Panc1 (cell line): ENCODE measurements around the gene IKZF3. TPM values are rescaled to one million over a fixed set of nuclear protein-coding genes. Genes with fewer than 3 reads are reported as not detected.
A peak's percentile ranks its signal among the peaks of the same experiment; 100 is the strongest.

ENCODE experiments used
- ATAC-seq: fragments of 200-7000 bp; cut with Tn5 transposase; 2 replicates; pipeline ENCODE4 v1.9.1; 2020; ENCODE audit warnings: mild to moderate bottlenecking, moderate library complexity
- BruUV-seq: library from RNA; stranded (reverse); fragments of 400-500 nt; replicated peaks from 2 replicates; lab custom pipeline; 2021; lab: Mats Ljungman, UMichigan
- CTCF ChIA-PET: fragments of 300-600 bp; sonication (Branson Sonifier 250); formaldehyde crosslinking; loops from one replicate; lab custom pipeline; 2022; ENCODE audit warnings: antibody characterized with exemption; lab: Charles Lee
- POLR2A ChIA-PET: fragments of 300-600 bp; sonication (Branson Sonifier 250); formaldehyde crosslinking; loops from one replicate; lab custom pipeline; 2022; ENCODE audit warnings: antibody characterized with exemption; lab: Charles Lee
- DNase-seq: peaks from one replicate; pipeline ENCODE4 v3.0.0-alpha.2; 2010; ENCODE audit warnings: low read depth, low spot score
- H3K27ac ChIP-seq: 2 replicates; pipeline ENCODE4 v1.5.1; 2011; ENCODE audit warnings: mild to moderate bottlenecking, low read length, inconsistent platforms
- H3K27me3 ChIP-seq: fragments of 200-500 bp; sonication (Bioruptor generic); 2 replicates; pipeline ENCODE4 v1.6.0; 2014; ENCODE audit warnings: low read length, inconsistent platforms; ENCODE audit not compliant: control insufficient read depth, insufficient read depth
- H3K36me3 ChIP-seq: fragments of 200-500 bp; sonication (Bioruptor generic); 2 replicates; pipeline ENCODE4 v1.5.1; 2014; ENCODE audit warnings: inconsistent platforms, mild to moderate bottlenecking, low read length, moderate library complexity; ENCODE audit not compliant: control insufficient read depth, insufficient read depth
- H3K4me1 ChIP-seq: 2 replicates; pipeline ENCODE4 v1.5.1; 2011; ENCODE audit warnings: inconsistent platforms, mild to moderate bottlenecking, low read length, moderate library complexity; ENCODE audit not compliant: control insufficient read depth, insufficient read depth
- H3K4me3 ChIP-seq, 2 experiments: 2 replicates each; pipeline ENCODE4 v1.5.1; 2011 to 2012; ENCODE audit warnings: low read depth in 2 of 2, low read length in 2 of 2, mild to moderate bottlenecking in 2 of 2, inconsistent platforms in 1 of 2, moderate library complexity in 1 of 2
- H3K9me3 ChIP-seq: fragments of 200-500 bp; sonication (Bioruptor generic); 2 replicates; pipeline ENCODE4 v1.5.1; 2014; ENCODE audit warnings: low read depth, mild to moderate bottlenecking, inconsistent platforms, low read length, moderate library complexity; ENCODE audit not compliant: control insufficient read depth, insufficient read depth
- POLR2AphosphoS5 ChIP-seq: IDR thresholded peaks from 2 replicates; pipeline ENCODE4 v1.6.1; 2012; ENCODE audit warnings: mild to moderate bottlenecking, low read depth, low read length, moderate library complexity
- SIN3A ChIP-seq: IDR thresholded peaks from 2 replicates; pipeline ENCODE4 v1.6.1; 2012; ENCODE audit warnings: low read depth, mild to moderate bottlenecking, low read length, moderate library complexity, borderline replicate concordance; ENCODE audit not compliant: insufficient read depth
- TCF7L2 ChIP-seq: IDR thresholded peaks from 2 replicates; pipeline ENCODE4 v1.6.1; 2011; ENCODE audit warnings: mild to moderate bottlenecking, low read depth, low read length, inconsistent platforms
- in situ Hi-C: cut with HindIII; loops from 2 replicates; pipeline ENCODE4 v1.10.0; 2016; ENCODE audit warnings: low sequenced_read_pairs, low pct_unique_long_range_greater_than_20kb
- intact Hi-C: fragments of 100-400 bp; cut with micrococcal nuclease; formaldehyde crosslinking; loops from one replicate; pipeline ENCODE4 v1.10.0; 2022; ENCODE audit not compliant: unreplicated experiment
- total RNA-seq: library from RNA; stranded (reverse); gene quantifications from one replicate; pipeline ENCODE4 v1.2.1, GENCODE V29; 2021; ENCODE audit not compliant: unreplicated experiment
- TF ChIP-seq, protein P1 (sequence below): fragments of 450-650 bp; IDR thresholded peaks from 2 replicates; pipeline ENCODE4 v1.5.1; 2017; ENCODE audit warnings: mild to moderate bottlenecking
- TF ChIP-seq, protein P2 (sequence below), 2 experiments: IDR thresholded peaks; 2 replicates each; pipeline ENCODE4 v1.6.1; 2011 to 2012; ENCODE audit warnings: low read depth in 2 of 2, control low read depth in 1 of 2, low read length in 1 of 2, mild to moderate bottlenecking in 1 of 2, moderate library complexity in 1 of 2; ENCODE audit not compliant: insufficient read depth in 1 of 2

The IKZF3 gene
- total RNA-seq, 1 experiment from 2014 or later, result 0.59 TPM

- ChIA-PET CTCF (interaction anchor here (0.6 to 0.7 kb wide), 6 partner anchors 9 to 1308 kb away, joined by 3 to 11 read pairs (median 6); no protein-coding TSS in a partner anchor), POLR2A (interaction anchor here (0.6 to 1.5 kb wide), 5 partner anchors 10 to 105 kb away, joined by 3 to 19 read pairs (median 4); no protein-coding TSS in a partner anchor)
- no TSS peak for BruUV-seq
- H3K27ac ChIP-seq, result peak overlapping the region; percentile 93
- no peaks in the 10 kb centered on the region for H3K36me3 ChIP-seq
- peak overlapping the region; percentile 73 to 96 for H3K4me3 ChIP-seq
- 0 out of 2 replicates have a peak, but pooled peaks cover 5% of the 10 kb centered on the region for H3K4me1 ChIP-seq
- ATAC-seq (no peak), DNase-seq (no peak)
- H3K9me3 ChIP-seq, result no peaks in the 10 kb centered on the region
- intact Hi-C loops (no loop called here), in situ Hi-C loops (no loop called here)
- TF ChIP-seq, protein P1, sequence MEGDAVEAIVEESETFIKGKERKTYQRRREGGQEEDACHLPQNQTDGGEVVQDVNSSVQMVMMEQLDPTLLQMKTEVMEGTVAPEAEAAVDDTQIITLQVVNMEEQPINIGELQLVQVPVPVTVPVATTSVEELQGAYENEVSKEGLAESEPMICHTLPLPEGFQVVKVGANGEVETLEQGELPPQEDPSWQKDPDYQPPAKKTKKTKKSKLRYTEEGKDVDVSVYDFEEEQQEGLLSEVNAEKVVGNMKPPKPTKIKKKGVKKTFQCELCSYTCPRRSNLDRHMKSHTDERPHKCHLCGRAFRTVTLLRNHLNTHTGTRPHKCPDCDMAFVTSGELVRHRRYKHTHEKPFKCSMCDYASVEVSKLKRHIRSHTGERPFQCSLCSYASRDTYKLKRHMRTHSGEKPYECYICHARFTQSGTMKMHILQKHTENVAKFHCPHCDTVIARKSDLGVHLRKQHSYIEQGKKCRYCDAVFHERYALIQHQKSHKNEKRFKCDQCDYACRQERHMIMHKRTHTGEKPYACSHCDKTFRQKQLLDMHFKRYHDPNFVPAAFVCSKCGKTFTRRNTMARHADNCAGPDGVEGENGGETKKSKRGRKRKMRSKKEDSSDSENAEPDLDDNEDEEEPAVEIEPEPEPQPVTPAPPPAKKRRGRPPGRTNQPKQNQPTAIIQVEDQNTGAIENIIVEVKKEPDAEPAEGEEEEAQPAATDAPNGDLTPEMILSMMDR, result no peak
- TF ChIP-seq POLR2AphosphoS5 (no peak), SIN3A (no peak), TCF7L2 (no peak)
- TF ChIP-seq, protein P2, sequence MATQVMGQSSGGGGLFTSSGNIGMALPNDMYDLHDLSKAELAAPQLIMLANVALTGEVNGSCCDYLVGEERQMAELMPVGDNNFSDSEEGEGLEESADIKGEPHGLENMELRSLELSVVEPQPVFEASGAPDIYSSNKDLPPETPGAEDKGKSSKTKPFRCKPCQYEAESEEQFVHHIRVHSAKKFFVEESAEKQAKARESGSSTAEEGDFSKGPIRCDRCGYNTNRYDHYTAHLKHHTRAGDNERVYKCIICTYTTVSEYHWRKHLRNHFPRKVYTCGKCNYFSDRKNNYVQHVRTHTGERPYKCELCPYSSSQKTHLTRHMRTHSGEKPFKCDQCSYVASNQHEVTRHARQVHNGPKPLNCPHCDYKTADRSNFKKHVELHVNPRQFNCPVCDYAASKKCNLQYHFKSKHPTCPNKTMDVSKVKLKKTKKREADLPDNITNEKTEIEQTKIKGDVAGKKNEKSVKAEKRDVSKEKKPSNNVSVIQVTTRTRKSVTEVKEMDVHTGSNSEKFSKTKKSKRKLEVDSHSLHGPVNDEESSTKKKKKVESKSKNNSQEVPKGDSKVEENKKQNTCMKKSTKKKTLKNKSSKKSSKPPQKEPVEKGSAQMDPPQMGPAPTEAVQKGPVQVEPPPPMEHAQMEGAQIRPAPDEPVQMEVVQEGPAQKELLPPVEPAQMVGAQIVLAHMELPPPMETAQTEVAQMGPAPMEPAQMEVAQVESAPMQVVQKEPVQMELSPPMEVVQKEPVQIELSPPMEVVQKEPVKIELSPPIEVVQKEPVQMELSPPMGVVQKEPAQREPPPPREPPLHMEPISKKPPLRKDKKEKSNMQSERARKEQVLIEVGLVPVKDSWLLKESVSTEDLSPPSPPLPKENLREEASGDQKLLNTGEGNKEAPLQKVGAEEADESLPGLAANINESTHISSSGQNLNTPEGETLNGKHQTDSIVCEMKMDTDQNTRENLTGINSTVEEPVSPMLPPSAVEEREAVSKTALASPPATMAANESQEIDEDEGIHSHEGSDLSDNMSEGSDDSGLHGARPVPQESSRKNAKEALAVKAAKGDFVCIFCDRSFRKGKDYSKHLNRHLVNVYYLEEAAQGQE (IDR thresholded peaks at IDR 0.05; ENCODE audit: insufficient read depth in 1 of 2, low read depth in 2 of 2, low read length in 1 of 2), result no peak
- H3K27me3 ChIP-seq, result no peaks in the 10 kb centered on the region
Observed at GRCh38 chr17:39729280-39729851, 134.7 kb downstream of the IKZF3 start.

DNA sequence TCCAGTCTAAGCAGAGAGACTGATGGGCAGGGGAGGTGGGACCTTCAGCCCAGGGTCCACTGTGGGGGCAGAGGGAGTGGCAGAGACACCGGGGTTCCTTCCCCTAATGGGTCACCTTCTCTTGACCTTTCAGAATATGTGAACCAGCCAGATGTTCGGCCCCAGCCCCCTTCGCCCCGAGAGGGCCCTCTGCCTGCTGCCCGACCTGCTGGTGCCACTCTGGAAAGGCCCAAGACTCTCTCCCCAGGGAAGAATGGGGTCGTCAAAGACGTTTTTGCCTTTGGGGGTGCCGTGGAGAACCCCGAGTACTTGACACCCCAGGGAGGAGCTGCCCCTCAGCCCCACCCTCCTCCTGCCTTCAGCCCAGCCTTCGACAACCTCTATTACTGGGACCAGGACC is 136.6 kb downstream of the IKZF3 start:
- Histone ChIP-seq H3K4me1 (0 out of 2 replicates have a peak, but pooled peaks cover 5% of the 10 kb centered on the region), H3K27me3 (no peaks in the 10 kb centered on the region), H3K4me3 (no peak overlapping the region), H3K27ac (no peak overlapping the region), H3K9me3 (no peaks in the 10 kb centered on the region), H3K36me3 (no peaks in the 10 kb centered on the region)
- CTCF ChIA-PET, result interaction anchor here (0.6 kb wide), 1 partner anchor 25 kb away, joined by 7 read pairs; no protein-coding TSS in a partner anchor
- DNase-seq (no peak), ATAC-seq (no peak)
- TF ChIP-seq, protein P2 (IDR thresholded peaks at IDR 0.05; ENCODE audit: insufficient read depth in 1 of 2, low read depth in 2 of 2, low read length in 1 of 2), result no peak
- TF ChIP-seq, protein P1, result no peak
- TF ChIP-seq TCF7L2, result no peak
- no peak for TF ChIP-seq SIN3A
- TF ChIP-seq POLR2AphosphoS5, result no peak
- in situ Hi-C loops, result no loop called here
- intact Hi-C loops, result no loop called here
- POLR2A ChIA-PET, result no interaction called here
- BruUV-seq, result no TSS peak
